Thyroid gland (tissue), 4 donors: Measurements from ENCODE around the gene NOTCH2.

Source experiments
- CTCF ChIP-seq, 6 experiments: fragments of 200-600 bp in 3 of 6; fragments of 450-650 bp in 3 of 6; sonication (generic) in 3 of 6; IDR thresholded peaks; one replicate each; pipeline ENCODE4 v1.5.1; 2016 to 2019; ENCODE audit warnings: antibody characterized with exemption in 6 of 6, mild to moderate bottlenecking in 2 of 6, inconsistent platforms in 1 of 6, moderate library complexity in 1 of 6
- POLR2A ChIP-seq, 2 donors: fragments of 450-650 bp; IDR thresholded peaks; one replicate each; pipeline ENCODE4 v1.6.1; 2017; ENCODE audit warnings: antibody characterized with exemption in 2 of 2, mild to moderate bottlenecking in 2 of 2, moderate library complexity in 1 of 2

GRCh38 chr1:119920104-119920968, 149.1 kb downstream of the NOTCH2 start:
- TF ChIP-seq CTCF (IDR thresholded peaks at IDR 0.05) = no peak
- TF ChIP-seq POLR2A (IDR thresholded peaks at IDR 0.05) = no peak
